ENCODE measurements around the gene LILRB1.

- TF ChIP-seq POLR2A (IDR thresholded peaks at IDR 0.05; ENCODE audit: low read depth, low read length) (no peak), POLR2AphosphoS5 (IDR thresholded peaks at IDR 0.05; ENCODE audit: low read depth, low read length) (no peak)
Measured at GRCh38 chr19:54660306-54660705, 30.0 kb downstream of the LILRB1 start.
